GM21360 (cell line): ENCODE measurements around the gene SYNGR3.

Source experiments
- ATAC-seq: cut with Tn5 transposase; IDR thresholded peaks from one replicate; pipeline ENCODE4 v1.9.1; 2021; ENCODE audit warnings: mild to moderate bottlenecking, moderate library complexity; ENCODE audit not compliant: unreplicated experiment

The SYNGR3 gene

DNA sequence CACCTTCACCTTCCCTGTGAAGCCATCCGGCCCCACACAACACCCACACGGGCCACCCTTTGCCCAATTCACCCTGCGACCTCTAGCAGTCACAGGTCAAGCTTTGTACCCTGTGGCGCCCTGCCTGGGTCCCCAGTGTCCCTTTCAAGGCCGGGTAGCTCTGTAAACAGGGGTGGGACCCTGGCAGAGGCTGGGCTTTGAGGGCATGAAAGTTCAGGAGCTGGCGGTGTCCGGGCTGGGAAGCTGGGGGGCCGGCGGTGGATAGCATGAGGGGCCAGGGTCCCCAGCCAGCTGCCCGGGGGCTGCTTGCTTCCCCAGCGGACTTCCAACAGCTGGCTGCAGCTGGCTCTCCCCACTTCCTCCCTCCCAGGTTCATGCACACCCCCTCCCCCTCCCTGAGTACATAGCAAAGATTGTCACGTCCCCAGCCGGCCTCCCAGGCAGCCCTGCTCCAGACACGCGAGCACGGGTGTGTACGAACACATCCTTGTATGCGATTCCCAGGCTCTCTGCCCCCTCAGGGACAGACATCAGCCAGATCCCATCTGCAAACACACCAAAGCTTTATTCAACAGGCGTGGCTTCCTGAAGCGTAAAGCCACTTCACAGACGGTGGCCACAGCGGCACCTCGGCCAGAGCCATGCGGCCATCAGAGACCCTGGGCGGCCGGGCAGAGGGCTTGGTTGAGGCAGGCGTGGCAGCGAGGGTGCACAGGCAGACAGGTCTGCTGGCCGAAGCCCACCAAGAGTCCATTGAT, 49.7 kb downstream of the SYNGR3 start:
- no peak for ATAC-seq

DNA sequence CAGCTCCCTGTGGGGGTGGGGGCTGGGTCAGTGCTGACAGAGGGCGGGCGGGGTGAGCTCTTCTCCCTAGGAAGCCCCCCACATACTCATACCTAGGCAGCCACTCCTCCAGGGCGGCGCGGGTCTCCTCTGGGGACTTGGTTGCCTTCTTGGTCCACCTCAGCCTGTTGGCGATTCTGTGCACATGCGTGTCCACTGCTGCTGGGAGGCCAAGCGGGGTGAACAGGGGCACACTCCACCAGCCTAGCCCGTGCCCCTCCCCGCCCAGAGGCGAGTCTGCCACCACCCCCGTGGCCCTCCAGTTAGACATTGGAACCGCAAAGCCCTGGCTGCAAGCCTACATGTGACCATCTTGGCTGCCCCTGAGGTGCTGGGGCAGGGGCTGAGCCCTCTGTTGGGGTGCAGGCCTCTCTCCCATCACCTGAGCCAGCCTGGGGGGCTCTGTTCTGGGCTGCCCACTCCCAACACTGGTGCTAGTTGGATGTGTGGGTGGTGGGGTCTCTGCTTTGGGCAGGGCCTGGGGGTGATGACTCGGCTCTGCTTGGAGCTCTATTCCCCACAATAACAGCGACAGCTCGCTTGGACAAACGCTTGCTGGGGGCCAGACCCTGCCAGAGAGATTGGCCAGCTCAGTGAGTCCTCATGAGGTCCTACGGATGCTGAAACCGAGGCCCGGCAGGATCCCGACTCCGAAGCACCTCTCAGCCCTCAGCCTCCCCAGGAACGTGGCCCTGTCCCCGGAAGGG, 50.4 kb downstream of the SYNGR3 start:
- no peak for ATAC-seq

DNA sequence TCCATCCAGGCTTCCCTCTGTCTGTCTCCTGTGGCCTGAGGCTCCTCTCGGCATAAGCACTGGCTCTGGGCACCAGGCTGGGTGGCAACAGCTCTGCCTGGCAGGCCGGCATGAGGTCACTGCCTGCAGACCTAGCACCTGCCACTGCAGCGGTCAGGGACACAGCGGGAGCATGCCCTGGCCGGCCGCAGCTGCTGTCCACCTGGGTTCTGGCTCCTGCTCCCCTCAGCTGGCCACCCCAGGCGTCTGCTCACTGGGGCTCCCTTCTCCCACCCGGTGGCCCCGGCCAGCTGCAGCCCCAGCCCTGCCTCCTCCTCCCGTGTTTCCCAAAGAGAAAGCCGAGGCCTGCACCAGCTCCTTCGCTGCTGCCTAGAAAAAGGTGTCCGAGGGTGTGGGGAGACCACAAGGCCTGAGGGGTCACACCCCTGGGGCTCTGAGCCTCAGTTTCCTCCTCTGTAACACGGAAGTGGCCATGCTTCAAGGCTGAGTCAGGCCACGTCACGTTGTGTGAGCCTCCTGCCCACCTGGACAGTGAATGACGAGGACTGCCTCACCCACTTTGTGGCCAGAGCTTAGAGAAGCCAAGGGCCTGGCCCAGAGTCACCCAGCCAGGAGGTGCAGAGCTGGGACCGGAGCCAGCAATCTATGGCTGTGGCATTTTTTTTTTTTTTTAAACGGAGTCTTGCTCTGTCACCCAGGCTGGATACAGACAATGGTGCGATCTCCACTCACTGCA, 51.2 kb downstream of the SYNGR3 start:
- ATAC-seq = no peak

DNA sequence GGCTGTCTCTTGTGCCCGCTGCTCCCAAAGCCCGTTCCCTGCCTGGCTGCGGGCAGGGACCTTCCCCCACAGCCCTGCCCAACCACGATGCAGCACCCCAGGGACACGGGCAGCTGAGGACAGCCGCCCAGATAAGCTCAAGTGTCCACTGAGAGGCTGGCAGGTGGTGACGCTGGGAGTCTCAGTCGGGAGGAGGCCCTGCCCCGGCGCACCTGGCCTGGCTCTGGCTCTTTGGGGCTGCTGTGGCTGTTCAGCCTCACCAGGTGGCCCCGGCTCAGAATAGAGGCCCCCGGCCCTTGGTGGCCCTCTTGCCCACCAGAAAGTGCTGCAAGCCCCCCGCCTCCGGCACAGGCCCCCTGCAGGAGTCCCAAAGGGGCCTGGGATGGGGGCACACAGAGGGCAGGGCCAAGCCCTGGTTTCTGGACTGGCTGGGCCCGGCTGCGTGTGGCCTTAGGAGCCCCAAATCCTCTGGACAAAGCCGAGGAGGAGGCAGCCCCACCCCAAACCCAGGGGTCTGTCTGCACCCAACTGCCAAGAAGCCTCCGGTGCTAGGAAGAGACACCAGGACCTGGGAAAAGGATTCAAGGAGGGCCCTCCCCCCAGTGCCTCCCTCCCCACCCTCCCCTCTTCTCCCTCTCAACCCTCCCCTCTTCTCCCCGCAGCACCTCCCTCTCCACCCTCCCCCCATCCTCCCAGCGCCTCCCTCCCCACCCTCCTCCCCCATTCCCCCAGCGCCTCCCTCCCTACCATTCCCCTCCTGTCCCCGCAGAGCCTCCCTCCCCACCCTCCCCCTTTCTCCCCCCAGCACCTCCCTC, 52.6 kb downstream of the SYNGR3 start:
- no peak for ATAC-seq

DNA sequence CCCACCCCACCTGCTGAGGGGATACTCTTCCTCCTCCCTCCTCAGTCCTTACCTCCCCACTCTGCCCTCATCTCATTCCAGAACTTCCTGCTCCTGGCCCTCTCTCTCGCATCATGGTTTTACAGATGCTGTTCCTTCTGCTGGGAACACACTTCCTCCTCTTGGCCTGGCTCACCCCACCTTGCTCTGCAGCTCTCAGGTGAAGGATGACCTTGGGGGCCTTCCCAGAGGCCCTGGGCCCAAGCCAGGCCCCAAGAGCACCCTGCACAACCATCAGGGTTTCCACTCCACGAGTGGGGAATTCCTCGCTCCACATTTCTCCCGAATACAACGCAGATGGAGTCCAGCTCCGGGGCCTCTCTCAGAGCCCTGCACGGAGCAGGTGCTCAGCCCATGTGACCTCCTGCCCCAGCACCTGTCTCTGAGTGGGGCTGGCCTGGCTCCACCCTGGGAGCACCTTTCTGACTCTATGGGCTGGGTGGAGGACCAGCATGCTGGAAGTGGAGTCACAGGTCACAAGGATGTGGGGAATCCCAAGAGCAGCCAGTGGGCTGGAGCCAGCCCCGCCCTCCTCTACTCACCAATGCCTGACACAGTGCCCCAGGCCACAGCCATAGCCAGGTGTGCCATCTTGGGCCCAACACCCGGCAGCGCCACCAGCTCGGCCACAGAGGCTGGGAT, 53.4 kb downstream of the SYNGR3 start:
- no peak for ATAC-seq
